GM18909 (cell line): ENCODE data around the gene ARID4B.
"Not testable (repeated sequence)": the region's sequence is repeated elsewhere in the genome, so short reads cannot be mapped to it uniquely, and the experiment has no call there.

Experiments
- ATAC-seq: cut with Tn5 transposase; IDR thresholded peaks from one replicate; pipeline ENCODE4 v1.9.1; 2021; ENCODE audit warnings: mild to moderate bottlenecking; ENCODE audit not compliant: unreplicated experiment, poor library complexity

Gene ARID4B

GRCh38 chr1:235239851-235240250 is 88.1 kb downstream of the ARID4B start:
- ATAC-seq, result no peak

- no peak for ATAC-seq
Measured at GRCh38 chr1:235238558-235238957, 89.4 kb downstream of the ARID4B start.

DNA sequence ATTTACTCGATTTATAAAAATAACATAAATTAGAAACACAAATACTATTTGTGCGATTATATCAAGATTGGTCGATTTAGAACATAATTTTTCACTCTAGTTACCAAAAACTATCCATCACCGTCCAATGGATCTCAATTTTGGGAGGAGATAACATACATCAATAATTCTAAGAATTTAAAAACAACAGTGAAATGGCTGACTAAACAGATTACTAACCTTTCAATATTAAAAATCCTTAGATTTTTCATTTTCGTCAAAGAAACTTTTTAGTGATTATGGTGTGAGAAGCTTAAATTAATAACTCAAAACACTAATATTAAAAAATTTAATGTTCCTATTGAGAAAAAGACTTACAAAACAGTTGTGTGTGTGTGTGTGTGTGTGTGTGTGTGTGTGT is 91.9 kb downstream of the ARID4B start:
- ATAC-seq, result no peak

- no peak for ATAC-seq
Measured at GRCh38 chr1:235229868-235230267, 98.1 kb downstream of the ARID4B start.

- ATAC-seq, result no peak
Measured at GRCh38 chr1:235227414-235227813, 100.6 kb downstream of the ARID4B start.

DNA sequence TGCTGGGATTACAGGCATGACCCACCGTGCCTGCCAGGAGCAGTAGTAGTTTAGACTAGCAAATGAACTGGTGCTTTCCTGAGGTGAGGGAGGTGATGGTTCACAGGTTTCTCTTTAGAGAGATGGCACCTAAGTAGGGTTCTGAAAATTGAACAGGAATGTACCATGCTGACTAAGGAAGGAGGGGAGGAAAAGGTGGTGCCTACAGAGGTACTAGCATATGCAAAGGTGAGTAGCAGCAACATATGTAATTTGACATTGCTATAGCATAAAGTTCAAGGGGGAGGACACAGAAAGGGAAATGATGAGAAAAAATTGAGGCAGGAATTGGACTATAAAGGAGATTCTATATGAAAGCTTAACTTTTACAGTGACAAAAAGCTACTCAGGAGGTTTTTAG is 101.0 kb downstream of the ARID4B start:
- ATAC-seq, result no peak

DNA sequence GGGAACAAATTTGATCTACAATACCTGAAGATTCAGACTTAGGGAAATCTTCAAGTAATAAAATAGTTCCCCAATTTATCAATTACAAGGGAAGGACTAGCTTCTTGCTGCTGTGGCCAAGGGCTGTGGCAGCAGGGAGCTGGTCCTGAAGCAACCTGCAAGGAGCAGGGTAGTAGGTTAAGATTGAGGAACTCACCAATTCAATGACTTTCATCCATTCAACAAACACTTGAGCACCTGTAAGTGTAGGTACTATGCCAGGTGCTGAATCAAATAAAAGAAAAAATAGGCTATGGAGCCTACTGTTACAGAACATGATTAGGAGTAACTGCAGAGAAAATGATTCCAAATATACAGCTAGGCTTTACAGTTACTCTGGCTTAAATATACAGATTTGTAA is 102.7 kb downstream of the ARID4B start:
- ATAC-seq, result no peak

DNA sequence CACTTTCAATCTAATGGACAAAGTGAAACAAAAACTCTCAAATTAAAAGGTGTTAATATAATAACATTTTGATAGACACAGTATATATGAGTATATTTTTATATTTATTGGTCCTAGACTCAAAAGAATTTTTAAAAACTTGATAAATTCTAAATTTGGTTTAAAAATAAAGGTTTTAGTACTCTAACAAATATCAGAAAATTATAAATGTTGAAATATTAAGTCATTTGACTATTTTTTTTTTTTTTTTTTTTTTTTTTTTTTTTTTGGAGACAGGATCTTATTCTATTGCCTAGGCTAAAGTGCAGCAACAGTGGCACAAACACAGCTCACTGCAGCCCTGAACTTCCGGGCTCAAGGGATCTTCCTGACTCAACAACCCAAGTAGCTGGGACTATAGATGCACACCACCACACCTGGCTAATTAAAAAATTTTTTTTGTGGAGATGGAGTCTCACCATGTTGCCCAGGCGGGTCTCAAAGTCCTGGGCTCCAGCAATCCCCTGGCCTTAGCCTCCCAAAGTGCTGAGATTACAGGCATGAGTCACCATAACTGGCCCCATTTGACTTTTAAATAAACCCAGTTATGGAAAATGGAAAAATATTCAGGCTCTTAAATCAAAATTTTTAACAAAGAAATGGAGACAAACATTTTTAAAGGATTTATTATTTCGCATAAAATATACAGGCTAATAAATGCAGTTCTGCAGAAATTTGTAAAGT is 106.2 kb downstream of the ARID4B start:
- ATAC-seq, result no peak

DNA sequence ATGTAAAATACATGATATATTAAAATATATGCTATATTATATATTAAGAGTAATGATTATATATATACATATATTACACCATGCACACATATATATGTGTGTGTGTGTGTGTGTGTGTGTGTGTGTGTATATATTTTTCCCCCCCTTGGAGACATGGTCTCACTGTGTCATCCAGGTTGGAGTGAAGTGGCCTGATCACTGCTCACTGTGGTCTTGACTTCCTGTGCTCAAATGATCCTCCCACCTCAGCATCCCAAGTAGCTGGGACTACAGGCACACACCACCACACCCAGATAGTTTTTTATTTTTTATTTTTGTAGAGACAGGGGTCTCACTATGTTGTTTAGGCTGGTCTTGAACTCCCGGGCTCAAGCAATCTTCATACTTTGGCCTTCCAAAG is 112.5 kb downstream of the ARID4B start:
- ATAC-seq, result no peak

DNA sequence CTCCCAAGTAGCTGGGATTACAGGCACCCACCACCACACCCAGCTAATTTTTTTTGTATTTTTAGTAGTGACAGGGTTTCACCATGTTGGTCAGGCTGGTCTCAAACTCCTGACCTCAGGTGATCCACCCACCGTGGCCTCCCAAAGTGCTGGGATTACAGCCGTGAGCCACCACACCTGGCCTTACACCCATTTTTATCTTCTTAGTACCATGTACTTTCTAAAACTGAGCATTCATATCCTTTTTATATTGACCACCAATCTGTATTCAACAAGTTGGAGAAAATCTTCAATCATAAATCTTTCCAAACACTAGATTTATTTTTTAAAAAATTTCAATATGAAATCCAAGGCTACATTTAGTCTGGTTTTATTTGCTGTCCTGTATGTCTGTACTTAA is 113.0 kb downstream of the ARID4B start:
- not testable (repeated sequence) for ATAC-seq

DNA sequence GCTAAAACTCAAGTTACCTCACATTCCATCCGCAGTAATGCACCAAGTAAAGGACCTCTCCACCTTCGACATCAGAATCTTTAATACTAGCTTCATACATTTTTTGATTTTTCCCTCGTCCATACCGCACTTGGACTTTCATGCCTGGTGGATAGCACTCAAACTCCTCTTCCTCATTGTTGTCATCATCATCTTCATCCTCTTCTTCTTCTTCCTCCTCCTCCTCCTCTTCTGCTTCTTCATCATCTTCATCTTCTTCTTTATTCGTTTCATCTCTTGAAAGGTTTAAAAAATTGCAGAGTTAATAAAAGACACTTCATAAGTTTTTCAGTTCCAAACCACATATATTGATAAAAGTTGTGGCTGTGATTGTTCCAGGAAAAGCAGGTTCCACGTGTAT is 114.2 kb downstream of the ARID4B start:
- no peak for ATAC-seq

- ATAC-seq, result no peak
Measured at GRCh38 chr1:235211517-235211916, 116.5 kb downstream of the ARID4B start.

GRCh38 chr1:235207209-235207565 is 120.8 kb downstream of the ARID4B start:
- no peak for ATAC-seq

GRCh38 chr1:235206533-235207208 is 121.3 kb downstream of the ARID4B start:
- no peak for ATAC-seq

DNA sequence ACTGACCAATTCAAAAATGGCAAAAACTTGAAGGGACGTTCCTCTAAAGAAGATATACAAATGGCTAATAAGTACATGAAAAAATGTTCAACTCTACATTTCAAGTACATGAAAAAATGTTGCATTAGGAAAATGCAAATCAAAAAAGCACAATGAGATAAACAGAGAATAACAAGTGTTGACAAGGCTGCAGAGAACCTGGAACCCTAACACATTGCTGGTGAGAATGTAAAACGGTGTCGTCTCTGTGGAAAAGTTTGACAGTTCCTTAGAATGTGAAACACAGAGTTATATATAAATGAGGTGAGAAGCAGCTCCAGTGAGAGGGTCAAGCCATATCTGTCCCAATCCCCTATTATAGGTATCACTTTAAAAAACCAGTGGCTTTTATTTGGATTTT is 122.3 kb downstream of the ARID4B start:
- ATAC-seq, result no peak

DNA sequence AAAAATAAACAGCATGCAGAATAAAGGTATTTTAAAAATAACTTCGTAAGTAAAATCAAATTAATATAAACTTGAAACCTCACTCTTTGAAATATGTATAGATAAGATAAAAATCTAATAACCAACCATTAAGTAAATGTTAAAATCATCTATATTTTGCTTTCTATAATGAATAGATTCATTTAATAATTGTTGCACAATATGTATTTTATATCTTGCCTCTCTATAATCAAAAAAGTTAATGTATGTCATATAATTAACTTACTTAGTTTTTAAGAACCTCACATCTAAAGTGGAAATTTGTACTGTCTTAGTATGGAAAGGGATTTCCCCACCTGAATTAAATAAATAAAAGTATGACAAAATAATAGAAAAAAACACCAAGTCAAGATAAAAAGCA is 124.6 kb downstream of the ARID4B start:
- ATAC-seq, result no peak

- ATAC-seq, result not testable (repeated sequence)
Measured at GRCh38 chr1:235202447-235202846, 125.5 kb downstream of the ARID4B start.

GRCh38 chr1:235199441-235199840 is 128.5 kb downstream of the ARID4B start:
- ATAC-seq, result no peak

- no peak for ATAC-seq
Measured at GRCh38 chr1:235190431-235190830, 137.5 kb downstream of the ARID4B start.

DNA sequence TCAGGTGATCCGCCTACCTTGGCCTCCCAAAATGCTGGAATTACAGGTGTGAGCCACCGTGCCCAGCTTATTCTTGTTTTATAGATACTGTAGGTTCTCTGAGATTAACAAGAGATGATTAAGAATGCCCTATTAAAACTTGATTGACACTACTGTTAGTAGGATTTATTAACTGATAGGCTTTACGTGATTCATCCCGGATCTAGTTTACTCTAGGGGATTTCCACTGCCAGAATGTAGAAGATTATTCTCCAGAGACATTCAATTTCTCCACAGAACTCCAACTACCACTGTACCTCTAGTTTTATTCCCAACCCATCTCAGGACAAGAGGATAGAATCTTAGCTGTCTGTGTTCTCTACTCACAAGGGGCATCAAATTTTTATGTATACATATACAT is 140.7 kb downstream of the ARID4B start:
- ATAC-seq, result no peak

GRCh38 chr1:235181561-235182245 is 146.3 kb downstream of the ARID4B start:
- no peak for ATAC-seq
